ENCODE results near the gene SRPK1. TPM values are rescaled to one million over a fixed set of nuclear protein-coding genes. Genes with fewer than 3 reads are reported as not detected.

SRPK1 gene
- total and polyA plus RNA-seq, 10 of the 15 experiments (the other 5 are each of a cell fraction or from before 2014, with no cell fraction given) = 47.4 to 112 (median 85.8) TPM

DNA sequence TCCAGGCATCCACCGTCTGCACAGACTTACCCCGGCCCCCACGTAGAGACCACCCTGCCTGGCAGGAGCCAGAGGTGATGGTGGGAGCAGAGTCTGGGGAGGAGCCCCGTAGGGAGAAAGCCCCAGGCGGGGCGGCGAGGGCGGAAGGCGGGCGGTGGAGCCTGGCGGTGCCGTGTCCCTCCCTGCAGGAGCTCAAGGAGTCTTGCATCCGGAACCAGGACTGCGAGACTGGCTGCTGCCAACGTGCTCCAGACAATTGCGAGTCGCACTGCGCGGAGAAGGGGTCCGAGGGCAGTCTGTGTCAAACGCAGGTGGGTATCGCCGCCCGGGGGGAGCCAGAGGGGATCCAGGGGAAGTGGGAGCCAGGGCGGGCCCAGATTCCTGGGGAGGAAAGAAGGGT lies 134.1 kb downstream of the SRPK1 start:
- no TSS peak for BruUV-seq (replicated peaks)
- TF ChIP-seq STAT1 (conservative IDR thresholded peaks at IDR 0.05) = no peak
- TF ChIP-seq, protein P1, sequence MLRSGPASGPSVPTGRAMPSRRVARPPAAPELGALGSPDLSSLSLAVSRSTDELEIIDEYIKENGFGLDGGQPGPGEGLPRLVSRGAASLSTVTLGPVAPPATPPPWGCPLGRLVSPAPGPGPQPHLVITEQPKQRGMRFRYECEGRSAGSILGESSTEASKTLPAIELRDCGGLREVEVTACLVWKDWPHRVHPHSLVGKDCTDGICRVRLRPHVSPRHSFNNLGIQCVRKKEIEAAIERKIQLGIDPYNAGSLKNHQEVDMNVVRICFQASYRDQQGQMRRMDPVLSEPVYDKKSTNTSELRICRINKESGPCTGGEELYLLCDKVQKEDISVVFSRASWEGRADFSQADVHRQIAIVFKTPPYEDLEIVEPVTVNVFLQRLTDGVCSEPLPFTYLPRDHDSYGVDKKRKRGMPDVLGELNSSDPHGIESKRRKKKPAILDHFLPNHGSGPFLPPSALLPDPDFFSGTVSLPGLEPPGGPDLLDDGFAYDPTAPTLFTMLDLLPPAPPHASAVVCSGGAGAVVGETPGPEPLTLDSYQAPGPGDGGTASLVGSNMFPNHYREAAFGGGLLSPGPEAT (IDR thresholded peaks at IDR 0.05; ENCODE audit: low read depth) = no peak
- TF ChIP-seq, protein P2, sequence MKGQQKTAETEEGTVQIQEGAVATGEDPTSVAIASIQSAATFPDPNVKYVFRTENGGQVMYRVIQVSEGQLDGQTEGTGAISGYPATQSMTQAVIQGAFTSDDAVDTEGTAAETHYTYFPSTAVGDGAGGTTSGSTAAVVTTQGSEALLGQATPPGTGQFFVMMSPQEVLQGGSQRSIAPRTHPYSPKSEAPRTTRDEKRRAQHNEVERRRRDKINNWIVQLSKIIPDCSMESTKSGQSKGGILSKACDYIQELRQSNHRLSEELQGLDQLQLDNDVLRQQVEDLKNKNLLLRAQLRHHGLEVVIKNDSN (IDR thresholded peaks at IDR 0.05; ENCODE audit: borderline replicate concordance, extremely low read length, insufficient read depth, low read depth, low read length) = no peak
- no peak for TF ChIP-seq IKZF1 (conservative IDR thresholded peaks at IDR 0.05)
- Histone ChIP-seq H3K9ac (ENCODE audit: control insufficient read depth, insufficient read depth, low read length) (no peak overlapping the region), H3K36me3 (ENCODE audit: control insufficient read depth in 2 of 2, insufficient read depth in 2 of 2, low read length in 1 of 2) (no peaks in the 10 kb centered on the region), H3K9me3 (replicated peaks; ENCODE audit: control insufficient read depth, insufficient read depth, low read length) (no peaks in the 10 kb centered on the region), H3K4me1 (ENCODE audit: control insufficient read depth, insufficient read depth, low read length) (no peaks in the 10 kb centered on the region), H3K79me2 (ENCODE audit: control insufficient read depth, insufficient read depth, low read length) (no peaks in the 10 kb centered on the region), H3K27ac (ENCODE audit: control insufficient read depth, insufficient read depth) (no peak overlapping the region), H3K4me3 (no peak overlapping the region), H2AFZ (ENCODE audit: control insufficient read depth, low read depth, low read length) (no peak overlapping the region), H4K20me1 (ENCODE audit: control insufficient read depth, insufficient read depth) (no peaks in the 10 kb centered on the region), H3K27me3 (replicated peaks in 1 of 2; ENCODE audit: control insufficient read depth in 2 of 2, insufficient read depth in 2 of 2, low read length in 1 of 2) (peaks cover 1 to 4% of the 10 kb centered on the region in 2 experiments), H3K4me2 (ENCODE audit: control insufficient read depth, insufficient read depth) (no peak overlapping the region; the same call in 1 of the 2 replicates)
- ATAC-seq = no peak
- no peak for FAIRE-seq
- in situ Hi-C loops (cut with MboI) (no loop called here), intact Hi-C loops (cut with micrococcal nuclease; ENCODE audit: unreplicated experiment) (loop anchor here (1.0 kb wide), 1 partner anchor 11 kb away; no protein-coding TSS in a partner anchor)
- ChIA-PET RAD21 (ENCODE audit: unreplicated experiment) (interaction anchor here (1.6 kb wide), 1 partner anchor 12 kb away, joined by 6 read pairs; no protein-coding TSS in a partner anchor), SMC1A (ENCODE audit: uncharacterized antibody, unreplicated experiment) (no interaction called here), POLR2A (no interaction called here), CTCF (interaction anchor here (0.6 to 1.0 kb wide), 2 partner anchors 11 to 30 kb away, joined by 3 to 4 read pairs; no protein-coding TSS in a partner anchor)
- 55% methylated on average over 24 of the region's 25 CpGs for WGBS (ENCODE audit: insufficient coverage, insufficient replicate concordance, low lambda C conversion rate, missing lambda C conversion rate)
- DNase-seq (ENCODE audit: low read depth, low spot score) = no peak

DNA sequence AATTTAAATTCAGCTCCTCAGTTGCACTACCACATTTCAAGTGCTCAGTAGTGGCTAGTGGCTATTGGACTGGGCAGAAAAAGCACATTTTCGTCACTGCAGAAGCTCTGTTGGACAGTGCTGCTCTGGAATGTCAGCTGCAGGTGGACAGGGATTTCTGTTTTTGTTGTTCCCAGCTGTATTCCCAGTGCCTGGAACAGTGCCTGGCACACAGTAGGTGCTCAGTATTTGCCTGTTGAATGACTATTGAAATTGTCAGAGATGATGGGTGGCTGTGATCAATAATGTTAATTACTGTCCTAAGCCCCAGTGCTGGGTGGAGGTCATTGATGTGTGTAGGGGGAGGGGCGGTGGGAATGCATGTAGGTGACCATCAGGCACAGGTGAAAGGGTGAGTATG lies 134.6 kb downstream of the SRPK1 start:
- ATAC-seq (no peak), DNase-seq (ENCODE audit: low read depth, low spot score) (no peak), FAIRE-seq (no peak)
- CTCF ChIA-PET = no interaction called here
- no peaks in the 10 kb centered on the region for H3K4me1 ChIP-seq (ENCODE audit: control insufficient read depth, insufficient read depth, low read length)
- no peak overlapping the region for H3K27ac ChIP-seq (ENCODE audit: control insufficient read depth, insufficient read depth)
- H3K9me3 ChIP-seq (replicated peaks; ENCODE audit: control insufficient read depth, insufficient read depth, low read length) = no peaks in the 10 kb centered on the region
- H3K4me3 ChIP-seq = no peak overlapping the region
- H3K36me3 ChIP-seq (ENCODE audit: control insufficient read depth in 2 of 2, insufficient read depth in 2 of 2, low read length in 1 of 2) = no peaks in the 10 kb centered on the region
- no TSS peak for BruUV-seq (replicated peaks)
- no peaks in the 10 kb centered on the region for H3K79me2 ChIP-seq (ENCODE audit: control insufficient read depth, insufficient read depth, low read length)
- peaks cover 1 to 4% of the 10 kb centered on the region in 2 experiments for H3K27me3 ChIP-seq (replicated peaks in 1 of 2; ENCODE audit: control insufficient read depth in 2 of 2, insufficient read depth in 2 of 2, low read length in 1 of 2)
- 16% methylated on average over 2 of the region's 2 CpGs for WGBS (ENCODE audit: insufficient coverage, insufficient replicate concordance, low lambda C conversion rate, missing lambda C conversion rate)
- H4K20me1 ChIP-seq (ENCODE audit: control insufficient read depth, insufficient read depth) = no peaks in the 10 kb centered on the region
- RAD21 ChIA-PET (ENCODE audit: unreplicated experiment) = interaction anchor here (1.6 kb wide), 1 partner anchor 12 kb away, joined by 6 read pairs; no protein-coding TSS in a partner anchor
- in situ Hi-C loops (cut with MboI) = no loop called here
- intact Hi-C loops (cut with micrococcal nuclease; ENCODE audit: unreplicated experiment) = no loop called here
- no peak overlapping the region for H3K9ac ChIP-seq (ENCODE audit: control insufficient read depth, insufficient read depth, low read length)
- no peak overlapping the region for H3K4me2 ChIP-seq (ENCODE audit: control insufficient read depth, insufficient read depth)
- POLR2A ChIA-PET = no interaction called here
- SMC1A ChIA-PET (ENCODE audit: uncharacterized antibody, unreplicated experiment) = no interaction called here
- no peak overlapping the region for H2AFZ ChIP-seq (ENCODE audit: control insufficient read depth, low read depth, low read length)
- TF ChIP-seq YBX1 (IDR thresholded peaks at IDR 0.05) (no peak), RB1 (IDR thresholded peaks at IDR 0.05; ENCODE audit: borderline replicate concordance) (no peak), ZNF24 (IDR thresholded peaks at IDR 0.05) (no peak), HCFC1 (IDR thresholded peaks at IDR 0.05; ENCODE audit: low read length) (no peak), RUNX3 (IDR thresholded peaks at IDR 0.05; ENCODE audit: low read length) (no peak), TCF3 (IDR thresholded peaks at IDR 0.05; ENCODE audit: borderline replicate concordance, insufficient read depth, low read depth, low read length) (no peak)
- TF ChIP-seq, protein P3, sequence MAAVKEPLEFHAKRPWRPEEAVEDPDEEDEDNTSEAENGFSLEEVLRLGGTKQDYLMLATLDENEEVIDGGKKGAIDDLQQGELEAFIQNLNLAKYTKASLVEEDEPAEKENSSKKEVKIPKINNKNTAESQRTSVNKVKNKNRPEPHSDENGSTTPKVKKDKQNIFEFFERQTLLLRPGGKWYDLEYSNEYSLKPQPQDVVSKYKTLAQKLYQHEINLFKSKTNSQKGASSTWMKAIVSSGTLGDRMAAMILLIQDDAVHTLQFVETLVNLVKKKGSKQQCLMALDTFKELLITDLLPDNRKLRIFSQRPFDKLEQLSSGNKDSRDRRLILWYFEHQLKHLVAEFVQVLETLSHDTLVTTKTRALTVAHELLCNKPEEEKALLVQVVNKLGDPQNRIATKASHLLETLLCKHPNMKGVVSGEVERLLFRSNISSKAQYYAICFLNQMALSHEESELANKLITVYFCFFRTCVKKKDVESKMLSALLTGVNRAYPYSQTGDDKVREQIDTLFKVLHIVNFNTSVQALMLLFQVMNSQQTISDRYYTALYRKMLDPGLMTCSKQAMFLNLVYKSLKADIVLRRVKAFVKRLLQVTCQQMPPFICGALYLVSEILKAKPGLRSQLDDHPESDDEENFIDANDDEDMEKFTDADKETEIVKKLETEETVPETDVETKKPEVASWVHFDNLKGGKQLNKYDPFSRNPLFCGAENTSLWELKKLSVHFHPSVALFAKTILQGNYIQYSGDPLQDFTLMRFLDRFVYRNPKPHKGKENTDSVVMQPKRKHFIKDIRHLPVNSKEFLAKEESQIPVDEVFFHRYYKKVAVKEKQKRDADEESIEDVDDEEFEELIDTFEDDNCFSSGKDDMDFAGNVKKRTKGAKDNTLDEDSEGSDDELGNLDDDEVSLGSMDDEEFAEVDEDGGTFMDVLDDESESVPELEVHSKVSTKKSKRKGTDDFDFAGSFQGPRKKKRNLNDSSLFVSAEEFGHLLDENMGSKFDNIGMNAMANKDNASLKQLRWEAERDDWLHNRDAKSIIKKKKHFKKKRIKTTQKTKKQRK (IDR thresholded peaks at IDR 0.05; ENCODE audit: low read depth, low read length) = no peak
